GM19239 (cell line): ENCODE measurements around the gene PPP1R18.

Experiments
- DNase-seq: peaks from one replicate; pipeline ENCODE4 v3.0.0; 2011; ENCODE audit warnings: low spot score; ENCODE audit not compliant: insufficient read length
- FAIRE-seq: peaks from 2 replicates; lab custom pipeline; 2011; peaks lifted over from hg19 to GRCh38; lab: Jason Lieb, UNC

Gene PPP1R18

GRCh38 chr6:30690403-30691207, 4.2 kb upstream of the PPP1R18 start, which contains the start of gene NRM:
NRM (minus strand) TSS chr6:30690984; CDS start chr6:30690974, 10 bp downstream.
- DNase-seq, result peak; percentile 60
- peak; percentile 89 for FAIRE-seq

GRCh38 chr6:30689985-30690384, 3.5 kb upstream of the PPP1R18 start:
- no peak for DNase-seq
- FAIRE-seq, result no peak

- no peak for DNase-seq
- FAIRE-seq, result peak; percentile 63
Observed at GRCh38 chr6:30689022-30689865, 2.8 kb upstream of the PPP1R18 start.

GRCh38 chr6:30688569-30688968, 2.1 kb upstream of the PPP1R18 start:
- FAIRE-seq (peak; percentile 64), DNase-seq (no peak)

GRCh38 chr6:30687659-30688431, 1.4 kb upstream of the PPP1R18 start:
- FAIRE-seq (peak; percentile 76), DNase-seq (no peak)

GRCh38 chr6:30686908-30687658, 638 bp upstream of the PPP1R18 start:
- peak; percentile 97 for FAIRE-seq
- peak; percentile 65 for DNase-seq

- DNase-seq (no peak), FAIRE-seq (no peak)
Observed at GRCh38 chr6:30685157-30686008, 1.1 kb downstream of the PPP1R18 start.

- FAIRE-seq (no peak), DNase-seq (no peak)
Observed at GRCh38 chr6:30684386-30685156, 1.9 kb downstream of the PPP1R18 start.

- FAIRE-seq, result no peak
- no peak for DNase-seq
Observed at GRCh38 chr6:30683980-30684338, 2.5 kb downstream of the PPP1R18 start.

- FAIRE-seq (no peak), DNase-seq (no peak)
Observed at GRCh38 chr6:30683183-30683979, 3.1 kb downstream of the PPP1R18 start.

GRCh38 chr6:30682143-30683117, 4.0 kb downstream of the PPP1R18 start:
- peak; percentile 61 for DNase-seq
- FAIRE-seq, result peak; percentile 89

- DNase-seq (no peak), FAIRE-seq (no peak)
Observed at GRCh38 chr6:30681766-30682142, 4.7 kb downstream of the PPP1R18 start.

- no peak for DNase-seq
Observed at GRCh38 chr6:30679765-30680535, 6.5 kb downstream of the PPP1R18 start.

GRCh38 chr6:30678964-30679726, 7.3 kb downstream of the PPP1R18 start:
- DNase-seq (peak; percentile 71), FAIRE-seq (peak; percentile 86)

More at GRCh38 chr6:30679765-30680535, 6.5 kb downstream of the PPP1R18 start:
- no peak for FAIRE-seq
